ENCODE results near the gene SPTBN1. TPM values are rescaled to one million over a fixed set of nuclear protein-coding genes. Genes with fewer than 3 reads are reported as not detected.

Gene SPTBN1
- total and polyA plus RNA-seq, 2 donors (not counting 3 experiments of a cell fraction or from before 2014, with no cell fraction given) = 63.3 to 320 TPM

- no peaks in the 10 kb centered on the region for H3K36me3 ChIP-seq (ENCODE audit: control insufficient read depth in 2 of 2, extremely low read depth in 1 of 2, insufficient read depth in 2 of 2, low read length in 2 of 2)
- DNase-seq (ENCODE audit: low read depth, low spot score) (no peak), FAIRE-seq (no peak)
- ChIA-PET POLR2A (no interaction called here), CTCF (no interaction called here)
- H2AFZ ChIP-seq (ENCODE audit: low read depth, low read length) = no peak overlapping the region
- H3K4me1 ChIP-seq (ENCODE audit: control insufficient read depth, extremely low read depth, insufficient read depth, low read length) = peaks cover 43% of the 10 kb centered on the region
- dilution Hi-C loops (cut with MboI; ENCODE audit: extremely low pct_ligation_motif_present, low sequenced_read_pairs) = no loop called here
- no peaks in the 10 kb centered on the region for H4K20me1 ChIP-seq (replicated peaks; ENCODE audit: control insufficient read depth, extremely low read depth, insufficient read depth, low read length)
- intact Hi-C loops (cut with micrococcal nuclease) = no loop called here
- no peak overlapping the region for H3K9ac ChIP-seq (replicated peaks; ENCODE audit: extremely low read depth, insufficient read depth, low read length)
- H3K27ac ChIP-seq (ENCODE audit: insufficient read depth, low read depth, low read length) = no peak overlapping the region
- H3K9me1 ChIP-seq (replicated peaks; ENCODE audit: control insufficient read depth, extremely low read depth, insufficient read depth, low read length) = no peaks in the 10 kb centered on the region
- TF ChIP-seq EZH2 (IDR thresholded peaks at IDR 0.05; ENCODE audit: borderline replicate concordance, low read depth, low read length, severe bottlenecking) = no peak
- no peak overlapping the region for H3K4me3 ChIP-seq (replicated peaks in 1 of 3; ENCODE audit: insufficient read depth in 1 of 3, low read depth in 1 of 3, low read length in 3 of 3)
- H3K27me3 ChIP-seq (ENCODE audit: control insufficient read depth in 2 of 2, insufficient read depth in 2 of 2, low read length in 2 of 2) = no peaks in the 10 kb centered on the region
- no peak overlapping the region for H3K4me2 ChIP-seq (ENCODE audit: insufficient read depth, low read length)
- H3K79me2 ChIP-seq (ENCODE audit: control insufficient read depth, insufficient read depth, low read length) = no peaks in the 10 kb centered on the region
- no peaks in the 10 kb centered on the region for H3K9me3 ChIP-seq (replicated peaks; ENCODE audit: control insufficient read depth, insufficient read depth, low read length)
- BruUV-seq (replicated peaks) = no TSS peak
These were observed 35.5 kb upstream of the SPTBN1 start for GRCh38 chr2:54420524-54421172.

- Histone ChIP-seq H2AFZ (ENCODE audit: low read depth, low read length) (no peak overlapping the region), H3K4me3 (replicated peaks in 1 of 3; ENCODE audit: insufficient read depth in 1 of 3, low read depth in 1 of 3, low read length in 3 of 3) (no peak overlapping the region), H3K9me1 (replicated peaks; ENCODE audit: control insufficient read depth, extremely low read depth, insufficient read depth, low read length) (no peaks in the 10 kb centered on the region), H3K27ac (ENCODE audit: insufficient read depth, low read depth, low read length) (no peak overlapping the region), H3K4me2 (ENCODE audit: insufficient read depth, low read length) (no peak overlapping the region), H3K79me2 (ENCODE audit: control insufficient read depth, insufficient read depth, low read length) (no peaks in the 10 kb centered on the region), H3K9ac (replicated peaks; ENCODE audit: extremely low read depth, insufficient read depth, low read length) (no peak overlapping the region), H3K9me3 (replicated peaks; ENCODE audit: control insufficient read depth, insufficient read depth, low read length) (no peaks in the 10 kb centered on the region), H3K36me3 (ENCODE audit: control insufficient read depth in 2 of 2, extremely low read depth in 1 of 2, insufficient read depth in 2 of 2, low read length in 2 of 2) (no peaks in the 10 kb centered on the region), H4K20me1 (replicated peaks; ENCODE audit: control insufficient read depth, extremely low read depth, insufficient read depth, low read length) (no peaks in the 10 kb centered on the region), H3K4me1 (ENCODE audit: control insufficient read depth, extremely low read depth, insufficient read depth, low read length) (peaks cover 28% of the 10 kb centered on the region), H3K27me3 (ENCODE audit: control insufficient read depth in 2 of 2, insufficient read depth in 2 of 2, low read length in 2 of 2) (no peaks in the 10 kb centered on the region)
- intact Hi-C loops (cut with micrococcal nuclease) (no loop called here), dilution Hi-C loops (cut with MboI; ENCODE audit: extremely low pct_ligation_motif_present, low sequenced_read_pairs) (no loop called here)
- ChIA-PET CTCF (no interaction called here), POLR2A (no interaction called here)
- FAIRE-seq (no peak), DNase-seq (ENCODE audit: low read depth, low spot score) (no peak)
- TF ChIP-seq GATA2 (IDR thresholded peaks at IDR 0.05; ENCODE audit: insufficient read depth, insufficient read length, low read depth, low read length) = no peak
- TF ChIP-seq EZH2 (IDR thresholded peaks at IDR 0.05; ENCODE audit: borderline replicate concordance, low read depth, low read length, severe bottlenecking) = no peak
- TF ChIP-seq MYC (IDR thresholded peaks at IDR 0.05; ENCODE audit: low read depth, low read length) = no peak
- no TSS peak for BruUV-seq (replicated peaks)
These were observed 34.0 kb upstream of the SPTBN1 start for GRCh38 chr2:54422072-54422581.
